Measurements from ENCODE around the gene CCDC107. TPM values are rescaled to one million over a fixed set of nuclear protein-coding genes. Genes with fewer than 3 reads are reported as not detected.
"Not testable (repeated sequence)": the region's sequence is repeated elsewhere in the genome, so short reads cannot be mapped to it uniquely, and the experiment has no call there.

The CCDC107 gene
- total and polyA plus RNA-seq, 2 experiments from 2014 or later = 12.1 to 42.2 TPM

DNA sequence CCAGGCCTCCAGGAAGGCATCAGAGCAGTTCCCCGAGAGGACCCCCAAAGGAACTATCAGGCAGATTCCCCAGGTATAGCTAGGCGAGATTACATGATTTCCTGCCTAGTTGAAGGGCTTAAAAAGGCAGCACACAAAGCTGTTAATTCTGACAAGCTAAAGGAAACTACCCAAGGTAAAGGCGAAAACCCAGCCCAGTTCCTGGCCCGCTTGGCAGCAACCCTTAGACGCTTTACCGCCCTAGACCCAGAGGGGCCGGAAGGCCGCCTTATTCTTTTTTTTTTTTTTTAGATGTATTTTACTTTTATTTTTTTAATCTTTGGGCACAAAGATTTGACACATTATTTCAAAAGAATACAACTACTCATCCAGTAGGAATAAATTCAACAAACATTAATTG, 19.3 kb upstream of the CCDC107 start:
- not testable (repeated sequence) for H3K9me2 ChIP-seq (replicated peaks; ENCODE audit: insufficient read depth); H3K9me3 ChIP-seq (ENCODE audit: low read depth); H3K36me3 ChIP-seq (replicated peaks; ENCODE audit: insufficient read depth, low read depth); H2AFZ ChIP-seq; H3K27me3 ChIP-seq; H3K4me1 ChIP-seq (ENCODE audit: insufficient read depth); H4K20me1 ChIP-seq (ENCODE audit: insufficient read depth, poor library complexity, severe bottlenecking); H3K27ac ChIP-seq; H3K4me2 ChIP-seq; H3K4me3 ChIP-seq; H3K79me2 ChIP-seq; DNase-seq (ENCODE audit: low spot score)
- WGBS (ENCODE audit: low lambda C conversion rate, missing lambda C conversion rate) = 97% methylated on average over 7 of the region's 8 CpGs

DNA sequence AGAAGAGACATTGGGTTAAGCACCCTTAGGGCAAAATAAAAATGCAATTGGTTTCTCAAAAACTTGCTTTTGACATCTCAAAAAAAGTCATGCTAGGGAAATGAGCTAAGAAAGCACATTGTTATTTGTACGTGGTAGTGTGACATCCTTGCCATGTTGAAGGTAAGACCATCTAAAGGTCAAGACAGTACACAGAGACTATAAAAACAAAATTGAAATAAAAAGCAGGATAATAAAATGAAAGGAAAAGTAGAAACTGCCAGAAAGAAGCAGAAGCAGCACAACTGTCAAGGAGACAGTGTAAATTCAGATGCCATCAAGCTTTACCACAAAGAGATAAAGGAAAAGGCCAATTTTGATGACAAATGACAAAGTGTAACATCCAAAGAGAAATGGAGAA, 18.9 kb upstream of the CCDC107 start:
- H3K27ac ChIP-seq = not testable (repeated sequence)

DNA sequence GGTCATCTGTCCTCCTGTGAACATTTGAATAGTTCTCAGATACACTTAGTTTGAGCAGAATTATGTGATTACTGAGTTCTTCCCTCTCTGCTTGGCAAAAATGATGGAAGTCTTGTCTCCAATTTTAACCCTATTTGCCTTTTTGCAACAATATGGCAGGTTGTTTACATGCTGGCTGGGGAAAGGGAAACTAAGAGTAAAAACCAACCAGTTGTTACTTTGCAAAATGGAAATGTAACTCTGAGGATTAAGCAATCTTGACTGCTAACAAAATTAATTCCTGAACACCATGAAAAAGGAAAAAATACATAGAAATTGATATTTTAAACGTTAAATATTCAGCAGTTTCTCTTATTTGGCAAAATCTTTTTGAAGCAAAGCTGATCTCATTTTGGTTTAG, 18.5 kb upstream of the CCDC107 start:
- 88% methylated on average over 1 of the region's 1 CpG for WGBS (ENCODE audit: low lambda C conversion rate, missing lambda C conversion rate)
- H3K4me3 ChIP-seq = no peak overlapping the region
- H2AFZ ChIP-seq = no peak overlapping the region
- no peak for DNase-seq (ENCODE audit: low spot score)
- no peaks in the 10 kb centered on the region for H3K36me3 ChIP-seq (replicated peaks; ENCODE audit: insufficient read depth, low read depth)
- H3K4me1 ChIP-seq (ENCODE audit: insufficient read depth) = no peaks in the 10 kb centered on the region
- no peak overlapping the region for H3K27ac ChIP-seq
- no peak overlapping the region for H3K4me2 ChIP-seq
- no peaks in the 10 kb centered on the region for H3K9me2 ChIP-seq (replicated peaks; ENCODE audit: insufficient read depth)
- H3K9me3 ChIP-seq (ENCODE audit: low read depth) = no peaks in the 10 kb centered on the region
- no peaks in the 10 kb centered on the region for H3K27me3 ChIP-seq
- H3K79me2 ChIP-seq = no peaks in the 10 kb centered on the region
- H4K20me1 ChIP-seq (ENCODE audit: insufficient read depth, poor library complexity, severe bottlenecking) = no peaks in the 10 kb centered on the region
- no peak for TF ChIP-seq EZH2phosphoT487 (IDR thresholded peaks at IDR 0.05; ENCODE audit: low read depth, severe bottlenecking, unreplicated experiment)
- no peak for TF ChIP-seq EZH2 (IDR thresholded peaks at IDR 0.05; ENCODE audit: borderline replicate concordance)
- TF ChIP-seq, protein P1, sequence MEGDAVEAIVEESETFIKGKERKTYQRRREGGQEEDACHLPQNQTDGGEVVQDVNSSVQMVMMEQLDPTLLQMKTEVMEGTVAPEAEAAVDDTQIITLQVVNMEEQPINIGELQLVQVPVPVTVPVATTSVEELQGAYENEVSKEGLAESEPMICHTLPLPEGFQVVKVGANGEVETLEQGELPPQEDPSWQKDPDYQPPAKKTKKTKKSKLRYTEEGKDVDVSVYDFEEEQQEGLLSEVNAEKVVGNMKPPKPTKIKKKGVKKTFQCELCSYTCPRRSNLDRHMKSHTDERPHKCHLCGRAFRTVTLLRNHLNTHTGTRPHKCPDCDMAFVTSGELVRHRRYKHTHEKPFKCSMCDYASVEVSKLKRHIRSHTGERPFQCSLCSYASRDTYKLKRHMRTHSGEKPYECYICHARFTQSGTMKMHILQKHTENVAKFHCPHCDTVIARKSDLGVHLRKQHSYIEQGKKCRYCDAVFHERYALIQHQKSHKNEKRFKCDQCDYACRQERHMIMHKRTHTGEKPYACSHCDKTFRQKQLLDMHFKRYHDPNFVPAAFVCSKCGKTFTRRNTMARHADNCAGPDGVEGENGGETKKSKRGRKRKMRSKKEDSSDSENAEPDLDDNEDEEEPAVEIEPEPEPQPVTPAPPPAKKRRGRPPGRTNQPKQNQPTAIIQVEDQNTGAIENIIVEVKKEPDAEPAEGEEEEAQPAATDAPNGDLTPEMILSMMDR (IDR thresholded peaks at IDR 0.05; ENCODE audit: poor library complexity) = no peak

More for the DNA sequence above, 18.9 kb upstream of the CCDC107 start:
- not testable (repeated sequence) for H3K9me3 ChIP-seq (ENCODE audit: low read depth); H3K4me1 ChIP-seq (ENCODE audit: insufficient read depth); H3K4me3 ChIP-seq; H3K79me2 ChIP-seq; H3K9me2 ChIP-seq (replicated peaks; ENCODE audit: insufficient read depth); H4K20me1 ChIP-seq (ENCODE audit: insufficient read depth, poor library complexity, severe bottlenecking); H3K27me3 ChIP-seq; H3K4me2 ChIP-seq; DNase-seq (ENCODE audit: low spot score); H2AFZ ChIP-seq; H3K36me3 ChIP-seq (replicated peaks; ENCODE audit: insufficient read depth, low read depth)
- WGBS (ENCODE audit: low lambda C conversion rate, missing lambda C conversion rate) = 74% methylated on average over 1 of the region's 1 CpG

DNA sequence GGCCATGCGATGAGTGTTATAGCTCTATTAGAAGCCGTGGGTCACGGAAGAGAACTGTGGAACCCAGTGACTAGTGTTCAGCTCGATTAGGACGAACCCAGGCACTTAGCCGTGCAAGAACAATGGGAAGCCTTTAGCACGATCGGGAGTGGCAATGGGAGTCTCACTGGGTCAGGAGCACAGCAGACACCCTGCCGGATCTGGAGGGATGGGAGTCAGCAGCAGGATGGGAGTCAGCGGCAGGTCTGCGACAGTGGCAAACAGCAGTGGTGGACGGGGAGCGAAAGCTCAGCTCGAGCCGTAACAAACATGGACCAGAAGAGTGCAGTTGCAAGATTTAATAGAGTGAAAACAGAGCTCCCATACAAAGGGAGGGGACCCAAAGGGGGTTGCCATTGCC, 17.7 kb upstream of the CCDC107 start:
- H3K27me3 ChIP-seq; H3K9me2 ChIP-seq (replicated peaks; ENCODE audit: insufficient read depth); H3K27ac ChIP-seq; H3K79me2 ChIP-seq; H3K36me3 ChIP-seq (replicated peaks; ENCODE audit: insufficient read depth, low read depth); H3K4me1 ChIP-seq (ENCODE audit: insufficient read depth); H2AFZ ChIP-seq; H3K4me3 ChIP-seq; H4K20me1 ChIP-seq (ENCODE audit: insufficient read depth, poor library complexity, severe bottlenecking); H3K9me3 ChIP-seq (ENCODE audit: low read depth); H3K4me2 ChIP-seq; DNase-seq (ENCODE audit: low spot score): not testable (repeated sequence)
- 94% methylated on average over 13 of the region's 15 CpGs for WGBS (ENCODE audit: low lambda C conversion rate, missing lambda C conversion rate)

DNA sequence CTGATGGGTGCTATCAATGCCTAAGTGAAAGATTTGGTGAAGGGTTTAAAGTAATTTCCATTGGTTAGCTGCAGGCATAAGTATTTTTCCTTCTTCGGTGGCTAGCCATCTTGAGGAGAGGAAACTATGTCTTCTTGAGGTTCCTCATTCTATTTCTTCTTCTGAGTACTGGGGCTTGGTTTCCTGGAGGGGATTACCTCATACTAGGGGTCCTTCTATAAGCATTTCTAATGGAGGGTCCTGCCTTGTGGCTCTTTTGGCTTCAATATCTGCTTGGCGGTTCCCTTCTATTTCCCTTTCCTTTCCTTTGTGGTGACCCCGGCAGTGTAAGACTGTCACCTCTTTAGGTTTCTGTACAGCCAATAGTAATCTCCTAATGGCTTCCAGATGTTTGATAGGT, 16.6 kb upstream of the CCDC107 start:
- H3K9me2 ChIP-seq (replicated peaks; ENCODE audit: insufficient read depth); H3K4me2 ChIP-seq; H3K27ac ChIP-seq; H3K79me2 ChIP-seq; H3K4me3 ChIP-seq; H2AFZ ChIP-seq; H3K36me3 ChIP-seq (replicated peaks; ENCODE audit: insufficient read depth, low read depth); H3K4me1 ChIP-seq (ENCODE audit: insufficient read depth); H3K27me3 ChIP-seq; DNase-seq (ENCODE audit: low spot score); H3K9me3 ChIP-seq (ENCODE audit: low read depth); H4K20me1 ChIP-seq (ENCODE audit: insufficient read depth, poor library complexity, severe bottlenecking): not testable (repeated sequence)
- WGBS (ENCODE audit: low lambda C conversion rate, missing lambda C conversion rate) = 88% methylated on average over 3 of the region's 3 CpGs

Data from hepatocyte (in vitro differentiated cells).